Activated CD4-positive, alpha-beta T cell treated with anti-CD3 and anti-CD28 coated beads for 36 hours (primary cell): ENCODE data around the gene HNRNPM. TPM values are rescaled to one million over a fixed set of nuclear protein-coding genes. Genes with fewer than 3 reads are reported as not detected.
A peak's percentile ranks its signal among the peaks of the same experiment; 100 is the strongest.
"Not testable (repeated sequence)": the region's sequence is repeated elsewhere in the genome, so short reads cannot be mapped to it uniquely, and the experiment has no call there.

Experiments
- ATAC-seq: fragments of 200-7000 bp; cut with Tn5 transposase; one replicate; pipeline ENCODE4 v1.10.0; 2021; ENCODE audit warnings: mild to moderate bottlenecking, moderate library complexity
- CTCF ChIA-PET: fragments of 350-600 bp; sonication (Branson Sonifier 250); formaldehyde crosslinking; loops from one replicate; lab custom pipeline; 2021; ENCODE audit warnings: antibody characterized with exemption; lab: Charles Lee
- POLR2A ChIA-PET: fragments of 350-600 bp; sonication (Branson Sonifier 250); formaldehyde crosslinking; loops from one replicate; lab custom pipeline; 2021; ENCODE audit warnings: antibody characterized with exemption, inconsistent platforms; lab: Charles Lee
- DNase-seq: peaks from one replicate; pipeline ENCODE4 v3.0.0-alpha.2; 2020
- H3K27ac Mint-ChIP-seq: one replicate; pipeline ENCODE4 v1.8.0; 2021; ENCODE audit warnings: mixed read lengths
- H3K27me3 Mint-ChIP-seq: one replicate; pipeline ENCODE4 v1.8.0; 2021; ENCODE audit warnings: mixed read lengths
- H3K36me3 Mint-ChIP-seq: one replicate; pipeline ENCODE4 v1.8.0; 2021; ENCODE audit warnings: low read depth, mixed read lengths
- H3K4me1 Mint-ChIP-seq: one replicate; pipeline ENCODE4 v1.8.0; 2021; ENCODE audit warnings: mixed read lengths
- H3K4me3 Mint-ChIP-seq: one replicate; pipeline ENCODE4 v1.8.0; 2021; ENCODE audit warnings: mild to moderate bottlenecking, moderate library complexity, mixed read lengths
- H3K9me3 Mint-ChIP-seq: one replicate; pipeline ENCODE4 v1.8.0; 2021; ENCODE audit warnings: low read depth, mixed read lengths
- intact Hi-C, 2 experiments: fragments of 100-400 bp; cut with DNase I in 1 of 2; cut with micrococcal nuclease in 1 of 2; formaldehyde crosslinking; loops; one replicate each; pipeline versions ENCODE4 v1.14.2 to v1.15.1; 2022 to 2024; cut with DNase I, micrococcal nuclease
- total RNA-seq, 2 experiments: library from RNA; stranded (reverse); gene quantifications; one replicate each; pipeline ENCODE4 v1.2.3, GENCODE V29; 2021

The HNRNPM gene
- total RNA-seq, 2 experiments from 2014 or later: 250 to 304 TPM

GRCh38 chr19:8511573-8512101, 66.9 kb downstream of the HNRNPM start:
- H3K36me3 Mint-ChIP-seq: peaks cover 3% of the 10 kb centered on the region
- H3K4me3 Mint-ChIP-seq: no peak overlapping the region
- intact Hi-C loops: loop anchor here (2.0 to 5.0 kb wide), 5 partner anchors 67 to 1821 kb away; partner anchors contain the start of genes HNRNPM (in 1 of the 2), KANK3 (in 1 of the 2), MARCHF2 (in 1 of the 2) and RAVER1 (in 1 of the 2)
- no peak overlapping the region for H3K27ac Mint-ChIP-seq
- no peak for DNase-seq
- no peaks in the 10 kb centered on the region for H3K27me3 Mint-ChIP-seq
- POLR2A ChIA-PET: interaction anchor here (0.7 to 0.9 kb wide), 3 partner anchors 28 to 169 kb away, joined by 3 to 5 read pairs (median 3); no protein-coding TSS in a partner anchor
- H3K4me1 Mint-ChIP-seq: peaks cover 37% of the 10 kb centered on the region
- no peaks in the 10 kb centered on the region for H3K9me3 Mint-ChIP-seq
- no peak for ATAC-seq
- CTCF ChIA-PET: interaction anchor here (0.6 to 1.0 kb wide), 3 partner anchors 9 to 67 kb away, joined by 3 to 4 read pairs (median 3); partner anchors contain the start of gene PRAM1

- Mint-ChIP-seq H3K36me3 (peaks cover 3% of the 10 kb centered on the region), H3K9me3 (no peaks in the 10 kb centered on the region), H3K4me1 (peaks cover 41% of the 10 kb centered on the region), H3K27ac (peak overlapping the region; percentile 80), H3K27me3 (no peaks in the 10 kb centered on the region), H3K4me3 (peak overlapping the region; percentile 81)
- intact Hi-C loops: loop anchor here (2.0 to 5.0 kb wide), 5 partner anchors 68 to 1820 kb away; partner anchors contain the start of genes HNRNPM (in 1 of the 2), KANK3 (in 1 of the 2), MARCHF2 (in 1 of the 2) and RAVER1 (in 1 of the 2)
- CTCF ChIA-PET: interaction anchor here (0.5 to 1.3 kb wide), 6 partner anchors 10 to 158 kb away, joined by 3 to 7 read pairs (median 3); partner anchors contain the start of gene PRAM1
- POLR2A ChIA-PET: interaction anchor here (0.6 to 1.1 kb wide), 7 partner anchors 18 to 1075 kb away, joined by 3 to 7 read pairs (median 3); partner anchors contain the start of gene MARCHF2
- no peak for ATAC-seq
- peak; percentile 59 for DNase-seq
Measured at GRCh38 chr19:8512115-8512967, 67.6 kb downstream of the HNRNPM start.

GRCh38 chr19:8513036-8513686, 68.4 kb downstream of the HNRNPM start:
- ChIA-PET POLR2A (interaction anchor here (0.6 to 1.6 kb wide), 7 partner anchors 18 to 123 kb away, joined by 3 to 9 read pairs (median 3); partner anchors contain the start of genes HNRNPM, MARCHF2 and RAB11B), CTCF (interaction anchor here (0.6 to 1.7 kb wide), 9 partner anchors 26 to 159 kb away, joined by 3 to 9 read pairs (median 5); partner anchors contain the start of gene MYO1F)
- no peak for DNase-seq
- H3K36me3 Mint-ChIP-seq: peaks cover 3% of the 10 kb centered on the region
- H3K4me1 Mint-ChIP-seq: peaks cover 49% of the 10 kb centered on the region
- peak overlapping the region; percentile 81 for H3K4me3 Mint-ChIP-seq
- H3K27ac Mint-ChIP-seq: peak overlapping the region; percentile 97
- no peaks in the 10 kb centered on the region for H3K9me3 Mint-ChIP-seq
- no peak for ATAC-seq
- no peaks in the 10 kb centered on the region for H3K27me3 Mint-ChIP-seq
- intact Hi-C loops: loop anchor here (1.0 to 5.0 kb wide), 11 partner anchors 26 to 1819 kb away; partner anchors contain the start of genes HNRNPM (in 2 of the 2), MARCHF2 (in 2 of the 2), KANK3 (in 1 of the 2) and MBD3L1 (in 1 of the 2)

- Mint-ChIP-seq H3K36me3 (peaks cover 3% of the 10 kb centered on the region), H3K4me1 (peaks cover 55% of the 10 kb centered on the region), H3K4me3 (peak within 1 kb of the TSS; percentile 81), H3K27ac (peak within 1 kb of the TSS; percentile 97), H3K27me3 (no peaks in the 10 kb centered on the region), H3K9me3 (no peaks in the 10 kb centered on the region)
- POLR2A ChIA-PET: interaction anchor here (0.5 to 1.6 kb wide), 11 partner anchors 8 to 611 kb away, joined by 3 to 9 read pairs (median 3); partner anchors contain the start of genes HNRNPM, MARCHF2 and RAB11B
- ATAC-seq (peak; percentile 81), DNase-seq (peak; percentile 99)
- CTCF ChIA-PET: interaction anchor here (0.6 to 1.7 kb wide), 10 partner anchors 27 to 644 kb away, joined by 3 to 9 read pairs (median 5); partner anchors contain the start of gene MYO1F
- intact Hi-C loops: loop anchor here (1.0 to 5.0 kb wide), 16 partner anchors 27 to 1818 kb away; partner anchors contain the start of genes HNRNPM (in 2 of the 2), MARCHF2 (in 2 of the 2), ELAVL1 (in 1 of the 2) and FBXL12 (in 1 of the 2)
Measured at GRCh38 chr19:8513687-8514504, 69.1 kb downstream of the HNRNPM start, which contains the start of gene ZNF414. Gene ZNF414 (minus strand): TSS chr19:8514167. CDS start chr19:8514046, 121 bp downstream.

- not testable (repeated sequence) for H3K27me3 Mint-ChIP-seq, ATAC-seq, H3K9me3 Mint-ChIP-seq, H3K36me3 Mint-ChIP-seq
- Mint-ChIP-seq H3K4me3 (peak overlapping the region; percentile 81), H3K27ac (peak overlapping the region; percentile 97), H3K4me1 (peaks cover 55% of the 10 kb centered on the region)
- intact Hi-C loops: loop anchor here (1.0 to 5.0 kb wide), 10 partner anchors 55 to 1818 kb away; partner anchors contain the start of genes ELAVL1 (in 1 of the 2), FBXL12 (in 1 of the 2), KANK3 (in 1 of the 2) and MARCHF2 (in 1 of the 2)
- DNase-seq: peak; percentile 34
- ChIA-PET POLR2A (interaction anchor here (0.6 to 1.6 kb wide), 10 partner anchors 9 to 611 kb away, joined by 3 to 9 read pairs (median 4); partner anchors contain the start of genes HNRNPM and RAB11B), CTCF (interaction anchor here (0.6 to 1.7 kb wide), 7 partner anchors 9 to 1680 kb away, joined by 3 to 6 read pairs (median 5); partner anchors contain the start of gene DNMT1)
Measured at GRCh38 chr19:8514505-8515009, 69.8 kb downstream of the HNRNPM start.

GRCh38 chr19:8515317-8515716, 70.5 kb downstream of the HNRNPM start:
- H3K36me3 Mint-ChIP-seq: peaks cover 3% of the 10 kb centered on the region
- ATAC-seq (peak; percentile 51), DNase-seq (peak; percentile 81)
- no peaks in the 10 kb centered on the region for H3K9me3 Mint-ChIP-seq
- ChIA-PET CTCF (interaction anchor here (1.0 kb wide), 2 partner anchors 10 to 63 kb away, joined by 4 to 5 read pairs; no protein-coding TSS in a partner anchor), POLR2A (interaction anchor here (0.6 kb wide), 1 partner anchor 10 kb away, joined by 4 read pairs; no protein-coding TSS in a partner anchor)
- no peaks in the 10 kb centered on the region for H3K27me3 Mint-ChIP-seq
- peaks cover 55% of the 10 kb centered on the region for H3K4me1 Mint-ChIP-seq
- peak overlapping the region; percentile 81 for H3K4me3 Mint-ChIP-seq
- H3K27ac Mint-ChIP-seq: peak overlapping the region; percentile 97
- intact Hi-C loops: loop anchor here (1.0 to 5.0 kb wide), 5 partner anchors 54 to 1303 kb away; partner anchors contain the start of genes FBXL12 (in 1 of the 2), MYO1F (in 1 of the 2), PET100 (in 1 of the 2) and XAB2 (in 1 of the 2)

GRCh38 chr19:8517551-8518442, 73.0 kb downstream of the HNRNPM start:
- peaks cover 47% of the 10 kb centered on the region for H3K4me1 Mint-ChIP-seq
- intact Hi-C loops: loop anchor here in 1 of 2 experiments (5.0 kb wide), 1 partner anchor 60 kb away; the partner anchor contains the start of gene MYO1F
- ATAC-seq: no peak
- no peaks in the 10 kb centered on the region for H3K27me3 Mint-ChIP-seq
- peak overlapping the region; percentile 32 for H3K4me3 Mint-ChIP-seq
- POLR2A ChIA-PET: interaction anchor here (0.6 kb wide), 1 partner anchor 55 kb away, joined by 3 read pairs; no protein-coding TSS in a partner anchor
- CTCF ChIA-PET: interaction anchor here (0.6 to 2.0 kb wide), 4 partner anchors 20 to 64 kb away, joined by 3 to 11 read pairs (median 4); no protein-coding TSS in a partner anchor
- DNase-seq: peak; percentile 56
- no peaks in the 10 kb centered on the region for H3K9me3 Mint-ChIP-seq
- no peaks in the 10 kb centered on the region for H3K36me3 Mint-ChIP-seq
- H3K27ac Mint-ChIP-seq: peak overlapping the region; percentile 95

GRCh38 chr19:8518536-8518935, 73.8 kb downstream of the HNRNPM start:
- ChIA-PET CTCF (interaction anchor here (0.6 to 2.0 kb wide), 6 partner anchors 13 to 63 kb away, joined by 3 to 11 read pairs (median 4); no protein-coding TSS in a partner anchor), POLR2A (no interaction called here)
- no peak overlapping the region for H3K4me3 Mint-ChIP-seq
- no peak for DNase-seq
- H3K27me3 Mint-ChIP-seq: no peaks in the 10 kb centered on the region
- intact Hi-C loops: loop anchor here in 1 of 2 experiments (5.0 kb wide), 1 partner anchor 59 kb away; the partner anchor contains the start of gene MYO1F
- ATAC-seq: no peak
- H3K27ac Mint-ChIP-seq: peak overlapping the region; percentile 95
- no peaks in the 10 kb centered on the region for H3K9me3 Mint-ChIP-seq
- no peaks in the 10 kb centered on the region for H3K36me3 Mint-ChIP-seq
- H3K4me1 Mint-ChIP-seq: peaks cover 41% of the 10 kb centered on the region
